Brain microvascular endothelial cell (primary cell): Measurements from ENCODE around the gene GSAP.

Source experiments
- DNase-seq: peaks from one replicate; pipeline ENCODE4 v3.0.0-alpha.2; 2020
- H3K27ac ChIP-seq: fragments of 250-450 bp; sonication (Bioruptor Pico); 2 replicates; pipeline ENCODE4 v1.5.1; 2020; ENCODE audit warnings: mild to moderate bottlenecking, moderate library complexity
- H3K27me3 ChIP-seq: fragments of 250-450 bp; sonication (Bioruptor Pico); replicated peaks from 2 replicates; pipeline ENCODE4 v1.5.1; 2020; ENCODE audit warnings: mild to moderate bottlenecking
- H3K36me3 ChIP-seq: fragments of 250-450 bp; sonication (Bioruptor Pico); replicated peaks from 2 replicates; pipeline ENCODE4 v1.5.1; 2020; ENCODE audit warnings: mild to moderate bottlenecking
- H3K4me3 ChIP-seq: 2 replicates; pipeline ENCODE4 v1.5.1; 2011; ENCODE audit warnings: low read depth, mild to moderate bottlenecking, control low read depth, low read length, moderate library complexity
- CTCF ChIP-seq: IDR thresholded peaks from 2 replicates; pipeline ENCODE4 v1.5.1; 2011; ENCODE audit warnings: low read depth, mild to moderate bottlenecking, moderate library complexity, low read length, control low read depth, inconsistent platforms; ENCODE audit errors: missing control alignments
- in situ Hi-C: cut with HindIII; loops from 2 replicates; pipeline ENCODE4 v1.10.0; 2017; ENCODE audit warnings: low sequenced_read_pairs, low pct_ligation_motif_present

Gene GSAP

GRCh38 chr7:77290425-77290824 is 125.7 kb downstream of the GSAP start:
- Histone ChIP-seq H3K27me3 (no peaks in the 10 kb centered on the region), H3K36me3 (no peaks in the 10 kb centered on the region), H3K27ac (no peak overlapping the region), H3K4me3 (no peak overlapping the region)
- in situ Hi-C loops: no loop called here
- no peak for TF ChIP-seq CTCF
- no peak for DNase-seq

- Histone ChIP-seq H3K4me3 (no peak overlapping the region), H3K36me3 (no peaks in the 10 kb centered on the region), H3K27ac (no peak overlapping the region), H3K27me3 (no peaks in the 10 kb centered on the region)
- in situ Hi-C loops: no loop called here
- no peak for DNase-seq
- TF ChIP-seq CTCF: no peak
These were observed 126.8 kb downstream of the GSAP start for GRCh38 chr7:77289387-77289786.

GRCh38 chr7:77288676-77289320 is 127.4 kb downstream of the GSAP start:
- Histone ChIP-seq H3K27ac (no peak overlapping the region), H3K4me3 (no peak overlapping the region), H3K36me3 (no peaks in the 10 kb centered on the region), H3K27me3 (no peaks in the 10 kb centered on the region)
- in situ Hi-C loops: no loop called here
- no peak for TF ChIP-seq CTCF
- DNase-seq: no peak

GRCh38 chr7:77284616-77285015 is 131.5 kb downstream of the GSAP start:
- in situ Hi-C loops: no loop called here
- no peak overlapping the region for H3K27ac ChIP-seq
- no peaks in the 10 kb centered on the region for H3K27me3 ChIP-seq
- H3K36me3 ChIP-seq: no peaks in the 10 kb centered on the region
- TF ChIP-seq CTCF: no peak
- H3K4me3 ChIP-seq: no peak overlapping the region
- DNase-seq: no peak

- H3K36me3 ChIP-seq: no peaks in the 10 kb centered on the region
- DNase-seq: no peak
- no peak overlapping the region for H3K4me3 ChIP-seq
- no peak for TF ChIP-seq CTCF
- H3K27me3 ChIP-seq: no peaks in the 10 kb centered on the region
- in situ Hi-C loops: no loop called here
- no peak overlapping the region for H3K27ac ChIP-seq
These were observed 132.1 kb downstream of the GSAP start for GRCh38 chr7:77284005-77284404.

GRCh38 chr7:77282897-77283296 is 133.3 kb downstream of the GSAP start:
- no peak for DNase-seq
- no peak overlapping the region for H3K4me3 ChIP-seq
- H3K36me3 ChIP-seq: no peaks in the 10 kb centered on the region
- in situ Hi-C loops: no loop called here
- H3K27me3 ChIP-seq: no peaks in the 10 kb centered on the region
- no peak for TF ChIP-seq CTCF
- no peak overlapping the region for H3K27ac ChIP-seq
